Activated CD4-positive, alpha-beta T cell treated with anti-CD3 and anti-CD28 coated beads, Interleukin-2, amount 10 ng/mL, durations not matched to agents 7 days and 5 days (primary cell): ENCODE results near the gene OPCML. TPM values are rescaled to one million over a fixed set of nuclear protein-coding genes. Genes with fewer than 3 reads are reported as not detected.

Source experiments
- CTCF ChIA-PET: fragments of 350-600 bp; sonication (Branson Sonifier 250); formaldehyde crosslinking; loops from one replicate; lab custom pipeline; 2021; ENCODE audit warnings: antibody characterized with exemption; lab: Charles Lee
- POLR2A ChIA-PET: fragments of 350-600 bp; sonication (Branson Sonifier 250); formaldehyde crosslinking; loops from one replicate; lab custom pipeline; 2021; ENCODE audit warnings: antibody characterized with exemption; lab: Charles Lee
- DNase-seq: peaks from one replicate; pipeline ENCODE4 v3.0.0-alpha.2; 2020
- H3K27ac Mint-ChIP-seq: one replicate; pipeline ENCODE4 v1.8.0; 2021; ENCODE audit warnings: mild to moderate bottlenecking, moderate library complexity, mixed read lengths
- H3K27me3 Mint-ChIP-seq: one replicate; pipeline ENCODE4 v1.8.0; 2021; ENCODE audit warnings: mixed read lengths
- H3K36me3 Mint-ChIP-seq: one replicate; pipeline ENCODE4 v1.8.0; 2021; ENCODE audit warnings: low read depth, mixed read lengths
- H3K4me1 Mint-ChIP-seq: one replicate; pipeline ENCODE4 v1.8.0; 2021; ENCODE audit warnings: mixed read lengths
- H3K4me3 Mint-ChIP-seq: one replicate; pipeline ENCODE4 v1.8.0; 2021; ENCODE audit warnings: mild to moderate bottlenecking, moderate library complexity, mixed read lengths
- H3K9me3 Mint-ChIP-seq: one replicate; pipeline ENCODE4 v1.8.0; 2021; ENCODE audit warnings: mixed read lengths
- total RNA-seq, 2 experiments: library from RNA; stranded (reverse); gene quantifications; one replicate each; pipeline ENCODE4 v1.2.3, GENCODE V29; 2021

OPCML gene
- total RNA-seq, 2 experiments from 2014 or later, result not detected

DNA sequence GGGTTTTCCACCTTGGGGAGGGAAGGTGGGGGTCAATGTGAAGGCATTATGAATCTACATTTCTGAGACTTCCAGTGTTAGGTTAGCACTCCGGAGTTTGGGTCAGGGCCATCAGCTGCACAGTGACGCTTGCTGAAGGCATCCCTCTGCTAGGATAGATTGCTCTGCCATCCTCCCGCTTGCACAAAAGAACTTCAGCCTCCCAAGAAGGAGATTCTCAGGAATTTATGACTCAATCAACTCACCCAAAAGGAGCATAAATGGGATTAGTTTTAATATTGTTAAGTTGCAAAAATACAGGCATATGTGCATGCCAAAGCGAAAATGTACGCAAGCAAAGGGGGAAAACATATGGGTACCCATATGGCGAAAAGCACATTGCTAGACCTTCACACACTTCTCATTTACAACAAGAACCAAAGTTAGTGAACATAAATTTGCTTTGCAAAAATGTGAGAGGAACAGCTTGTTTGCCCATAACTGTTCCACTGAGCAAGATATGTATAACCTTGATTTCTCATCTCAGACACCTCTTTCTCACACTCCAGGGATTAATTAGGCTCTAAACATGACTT lies 1013.0 kb downstream of the OPCML start:
- Mint-ChIP-seq H3K36me3 (no peaks in the 10 kb centered on the region), H3K9me3 (no peaks in the 10 kb centered on the region), H3K27me3 (no peaks in the 10 kb centered on the region), H3K4me1 (no peaks in the 10 kb centered on the region), H3K4me3 (no peak overlapping the region), H3K27ac (no peak overlapping the region)
- no peak for DNase-seq
- CTCF ChIA-PET, result interaction anchor here (1.2 kb wide), 1 partner anchor 15 kb away, joined by 3 read pairs; no protein-coding TSS in a partner anchor
- POLR2A ChIA-PET, result no interaction called here

DNA sequence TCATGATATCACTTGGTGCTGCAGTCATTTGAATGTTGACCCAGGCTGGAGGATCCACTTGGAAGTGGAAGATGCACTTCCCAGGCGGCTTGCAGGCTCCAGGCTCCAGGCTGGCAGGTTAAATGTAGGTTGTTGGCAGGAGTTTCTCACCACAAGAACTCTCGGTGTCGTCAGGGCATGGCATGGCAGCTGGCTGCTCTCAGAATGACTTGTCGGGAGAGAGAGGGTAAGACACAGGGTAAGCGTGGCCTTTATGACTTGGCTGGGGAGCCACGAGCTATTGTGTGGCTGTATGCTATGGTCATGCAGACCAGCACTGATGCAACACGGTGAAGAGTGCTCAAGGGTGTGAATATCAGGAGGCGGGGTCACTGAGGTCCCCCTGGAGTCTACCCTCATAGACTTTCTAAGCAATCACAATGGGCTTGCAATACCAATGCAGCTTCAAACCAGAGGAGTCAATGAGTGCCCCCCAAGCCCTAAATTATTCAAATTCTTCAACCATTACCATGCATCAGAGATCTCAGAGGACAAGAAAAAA lies 1027.7 kb downstream of the OPCML start:
- Mint-ChIP-seq H3K27me3 (no peaks in the 10 kb centered on the region), H3K36me3 (no peaks in the 10 kb centered on the region), H3K9me3 (no peaks in the 10 kb centered on the region), H3K4me1 (no peaks in the 10 kb centered on the region), H3K27ac (no peak overlapping the region), H3K4me3 (no peak overlapping the region)
- DNase-seq, result no peak
- POLR2A ChIA-PET, result no interaction called here
- CTCF ChIA-PET, result interaction anchor here (0.8 kb wide), 1 partner anchor 15 kb away, joined by 3 read pairs; no protein-coding TSS in a partner anchor

DNA sequence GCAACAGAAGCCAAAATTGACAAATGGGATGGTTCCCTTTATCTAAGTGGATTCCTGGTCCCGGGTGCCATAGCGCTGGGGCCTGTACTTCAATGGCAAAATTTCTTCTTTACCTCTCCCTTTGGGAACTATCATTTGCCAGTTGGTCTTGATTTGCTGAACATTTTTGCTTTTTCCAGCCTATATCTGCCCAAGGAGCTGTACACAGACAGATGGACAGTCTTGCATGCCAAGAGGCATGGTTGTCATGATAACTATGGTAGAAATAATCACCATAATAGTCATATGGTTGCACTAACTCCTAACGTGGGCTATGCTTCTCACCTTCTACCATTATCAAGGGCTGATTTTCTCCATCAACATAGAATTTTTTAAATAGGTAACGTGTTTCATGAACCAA lies 1030.9 kb downstream of the OPCML start:
- Mint-ChIP-seq H3K9me3 (peaks cover 3% of the 10 kb centered on the region), H3K36me3 (no peaks in the 10 kb centered on the region), H3K27me3 (no peaks in the 10 kb centered on the region), H3K4me3 (no peak overlapping the region), H3K4me1 (no peaks in the 10 kb centered on the region), H3K27ac (no peak overlapping the region)
- CTCF ChIA-PET, result no interaction called here
- no peak for DNase-seq
- POLR2A ChIA-PET, result no interaction called here

DNA sequence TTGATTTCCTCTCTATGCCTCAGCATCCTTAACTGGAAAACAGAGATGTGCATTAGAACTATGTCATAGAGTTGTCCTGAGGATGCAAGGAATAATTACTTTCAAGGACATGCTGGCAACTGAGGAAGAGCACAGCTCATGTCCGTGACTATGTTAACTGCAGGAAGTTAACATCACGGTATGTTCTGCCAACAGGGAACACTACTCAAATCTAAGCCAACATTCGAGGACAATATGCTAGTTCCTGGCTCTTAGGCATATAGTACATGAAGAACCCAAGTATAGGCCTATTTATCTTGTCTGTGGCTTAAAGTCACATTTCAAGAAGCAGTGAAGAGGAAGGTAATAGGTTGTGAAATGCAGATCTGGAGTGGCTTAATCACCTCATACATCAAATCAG lies 1032.6 kb downstream of the OPCML start:
- Mint-ChIP-seq H3K36me3 (no peaks in the 10 kb centered on the region), H3K27me3 (no peaks in the 10 kb centered on the region), H3K27ac (no peak overlapping the region), H3K4me1 (no peaks in the 10 kb centered on the region), H3K4me3 (no peak overlapping the region), H3K9me3 (peaks cover 3% of the 10 kb centered on the region)
- DNase-seq, result no peak
- ChIA-PET CTCF (no interaction called here), POLR2A (no interaction called here)

DNA sequence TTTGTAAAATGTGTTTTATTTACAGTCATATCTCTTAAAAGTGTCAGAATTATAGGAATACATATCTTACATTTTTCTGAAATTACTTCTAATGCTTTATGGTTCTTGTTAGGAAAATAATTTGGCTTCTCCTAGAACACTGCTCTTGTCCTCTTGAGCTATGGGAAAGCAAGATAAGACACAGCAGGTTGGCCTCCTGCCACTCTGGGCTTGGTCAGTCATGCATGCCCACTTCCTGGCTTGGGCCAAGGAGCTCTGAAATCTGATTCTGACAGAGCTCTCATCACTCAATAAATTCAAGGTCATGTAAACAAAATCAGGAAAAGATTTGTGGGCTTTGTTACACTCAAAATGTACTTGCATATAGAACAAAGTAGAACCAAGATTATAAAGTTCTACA lies 1036.0 kb downstream of the OPCML start:
- H3K4me1 Mint-ChIP-seq, result no peaks in the 10 kb centered on the region
- H3K4me3 Mint-ChIP-seq, result no peak overlapping the region
- no peak for DNase-seq
- CTCF ChIA-PET, result no interaction called here
- no peak overlapping the region for H3K27ac Mint-ChIP-seq
- H3K9me3 Mint-ChIP-seq, result peaks cover 3% of the 10 kb centered on the region
- H3K36me3 Mint-ChIP-seq, result no peaks in the 10 kb centered on the region
- POLR2A ChIA-PET, result no interaction called here
- H3K27me3 Mint-ChIP-seq, result no peaks in the 10 kb centered on the region

DNA sequence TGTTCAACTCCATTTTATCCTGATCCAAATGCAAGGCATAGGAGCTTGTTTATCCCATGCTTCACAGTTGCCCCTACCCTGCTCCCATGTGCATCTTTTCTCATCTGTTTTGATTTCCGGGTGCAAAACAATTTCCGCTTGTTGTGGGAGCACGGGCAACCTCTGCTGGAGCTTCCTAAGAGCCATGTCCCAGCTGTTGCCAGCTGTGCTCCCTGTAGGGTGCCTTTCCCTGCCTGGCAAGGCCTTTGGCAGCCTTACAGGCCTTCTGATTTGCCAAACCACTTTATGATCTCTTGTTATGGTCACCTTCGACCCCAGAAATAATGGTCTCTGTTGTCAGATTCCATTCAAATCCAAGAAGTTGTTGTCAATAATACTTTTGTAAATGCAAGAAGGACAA lies 1038.5 kb downstream of the OPCML start:
- Mint-ChIP-seq H3K9me3 (peaks cover 9% of the 10 kb centered on the region), H3K4me3 (no peak overlapping the region)

DNA sequence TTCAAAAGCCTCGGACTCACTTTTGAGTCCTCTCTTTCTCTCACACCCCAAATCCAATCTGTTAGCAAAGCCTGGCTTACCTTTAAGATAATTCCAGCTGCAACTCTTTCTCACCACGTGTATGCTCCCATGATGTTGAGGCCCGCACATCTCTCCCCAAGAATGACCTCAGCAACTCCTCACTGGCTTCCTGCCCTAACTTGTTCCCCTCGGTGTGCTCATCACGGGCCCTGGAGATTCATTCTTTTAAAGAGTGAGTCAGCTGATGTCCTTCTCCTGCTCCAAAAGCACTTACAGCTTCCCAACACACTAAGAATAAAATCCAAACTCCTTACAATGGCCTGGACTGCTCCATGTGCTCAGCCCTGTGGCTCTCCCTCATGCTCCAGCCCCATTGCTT lies 1041.3 kb downstream of the OPCML start:
- POLR2A ChIA-PET, result no interaction called here
- H3K27ac Mint-ChIP-seq, result no peak overlapping the region
- peaks cover 19% of the 10 kb centered on the region for H3K9me3 Mint-ChIP-seq
- no peak for DNase-seq
- CTCF ChIA-PET, result no interaction called here
- H3K4me1 Mint-ChIP-seq, result no peaks in the 10 kb centered on the region
- no peaks in the 10 kb centered on the region for H3K36me3 Mint-ChIP-seq
- no peak overlapping the region for H3K4me3 Mint-ChIP-seq
- H3K27me3 Mint-ChIP-seq, result no peaks in the 10 kb centered on the region

More for the DNA sequence above, 1038.5 kb downstream of the OPCML start:
- no peaks in the 10 kb centered on the region for H3K4me1 Mint-ChIP-seq
- H3K36me3 Mint-ChIP-seq, result no peaks in the 10 kb centered on the region
- H3K27me3 Mint-ChIP-seq, result no peaks in the 10 kb centered on the region
- ChIA-PET POLR2A (no interaction called here), CTCF (no interaction called here)
- no peak overlapping the region for H3K27ac Mint-ChIP-seq
- no peak for DNase-seq

DNA sequence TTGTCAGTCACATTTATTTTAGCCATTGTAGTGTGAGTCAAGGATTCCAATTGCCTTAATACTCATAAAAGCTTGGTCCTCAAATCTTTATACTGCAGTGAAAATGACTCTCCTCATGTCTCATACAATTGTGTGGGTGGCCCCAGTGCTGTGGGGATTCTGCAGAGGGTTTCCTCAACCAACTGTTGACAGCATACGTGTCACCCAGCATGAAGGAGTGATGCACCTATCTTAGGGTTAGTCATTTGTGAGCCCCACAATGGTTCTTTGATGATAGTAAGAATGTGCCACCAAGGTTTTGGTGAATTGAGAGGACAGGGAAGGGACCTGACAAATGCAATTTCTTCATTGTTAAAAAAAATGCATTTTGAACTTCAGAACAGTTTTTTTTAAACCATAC lies 1046.2 kb downstream of the OPCML start:
- POLR2A ChIA-PET, result no interaction called here
- Mint-ChIP-seq H3K4me3 (no peak overlapping the region), H3K9me3 (peaks cover 19% of the 10 kb centered on the region), H3K4me1 (no peaks in the 10 kb centered on the region), H3K27ac (no peak overlapping the region), H3K27me3 (no peaks in the 10 kb centered on the region), H3K36me3 (no peaks in the 10 kb centered on the region)
- DNase-seq, result no peak
- CTCF ChIA-PET, result no interaction called here

DNA sequence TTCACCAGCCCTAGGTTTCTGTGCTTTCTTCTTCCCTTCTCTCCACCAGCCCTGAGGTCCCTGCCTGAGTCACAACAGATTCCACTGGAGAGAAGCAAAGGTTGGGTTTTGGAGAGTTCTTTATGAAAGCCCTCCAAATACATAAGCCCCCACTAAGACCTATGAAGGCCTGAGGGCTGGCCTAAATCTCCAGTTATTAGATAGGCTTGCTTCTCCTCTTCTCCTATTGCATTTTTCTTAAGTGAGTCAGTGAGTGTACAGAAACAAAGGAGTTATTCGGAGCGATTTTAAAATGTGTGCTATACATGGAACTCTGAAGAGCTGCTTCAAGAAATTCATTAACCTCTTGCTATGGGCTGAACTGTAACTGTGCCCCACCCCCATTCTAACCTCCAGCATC lies 1057.3 kb downstream of the OPCML start:
- Mint-ChIP-seq H3K4me1 (no peaks in the 10 kb centered on the region), H3K36me3 (no peaks in the 10 kb centered on the region), H3K4me3 (no peak overlapping the region), H3K27me3 (no peaks in the 10 kb centered on the region), H3K27ac (no peak overlapping the region), H3K9me3 (peaks cover 3% of the 10 kb centered on the region)
- ChIA-PET POLR2A (no interaction called here), CTCF (no interaction called here)
- no peak for DNase-seq

DNA sequence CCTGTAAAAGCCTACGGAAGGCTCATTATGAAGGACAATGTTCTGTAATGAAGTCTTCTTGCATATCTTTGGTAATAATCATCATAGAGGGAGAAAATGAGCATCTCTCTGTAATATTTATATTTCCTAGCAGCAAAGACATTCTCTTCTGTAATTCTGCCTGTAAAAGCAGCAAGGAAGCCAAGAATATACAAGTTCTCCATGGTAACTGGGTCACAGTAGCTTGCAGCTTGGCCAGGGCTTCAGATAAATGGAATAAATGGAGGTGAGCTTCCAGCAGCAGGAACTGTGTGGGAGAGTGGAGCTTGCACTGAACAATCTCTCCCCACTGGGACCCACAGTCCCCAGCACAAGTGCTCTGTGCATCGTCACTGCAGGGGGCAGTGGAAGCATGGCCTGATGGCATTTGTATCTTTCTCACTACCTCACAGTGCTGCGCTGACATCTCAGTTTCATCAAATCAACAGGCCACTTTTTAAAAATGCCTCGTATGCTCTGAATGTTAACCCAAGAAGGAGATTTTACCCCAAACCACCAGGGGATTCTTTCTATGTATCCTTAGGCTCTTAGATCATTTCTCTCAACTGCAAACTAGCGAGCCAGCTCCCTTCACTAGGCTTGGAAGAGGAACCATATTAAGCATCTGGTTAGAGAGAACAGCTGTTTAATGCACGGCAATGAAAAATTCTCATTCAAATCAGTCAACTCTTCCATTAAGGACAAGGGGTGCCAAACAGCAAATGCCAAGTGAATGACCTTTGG lies 1059.7 kb downstream of the OPCML start:
- CTCF ChIA-PET, result no interaction called here
- DNase-seq, result no peak
- H3K4me3 Mint-ChIP-seq, result no peak overlapping the region
- no peaks in the 10 kb centered on the region for H3K4me1 Mint-ChIP-seq
- no peak overlapping the region for H3K27ac Mint-ChIP-seq
- POLR2A ChIA-PET, result no interaction called here
- no peaks in the 10 kb centered on the region for H3K27me3 Mint-ChIP-seq
- no peaks in the 10 kb centered on the region for H3K36me3 Mint-ChIP-seq
- H3K9me3 Mint-ChIP-seq, result no peaks in the 10 kb centered on the region

DNA sequence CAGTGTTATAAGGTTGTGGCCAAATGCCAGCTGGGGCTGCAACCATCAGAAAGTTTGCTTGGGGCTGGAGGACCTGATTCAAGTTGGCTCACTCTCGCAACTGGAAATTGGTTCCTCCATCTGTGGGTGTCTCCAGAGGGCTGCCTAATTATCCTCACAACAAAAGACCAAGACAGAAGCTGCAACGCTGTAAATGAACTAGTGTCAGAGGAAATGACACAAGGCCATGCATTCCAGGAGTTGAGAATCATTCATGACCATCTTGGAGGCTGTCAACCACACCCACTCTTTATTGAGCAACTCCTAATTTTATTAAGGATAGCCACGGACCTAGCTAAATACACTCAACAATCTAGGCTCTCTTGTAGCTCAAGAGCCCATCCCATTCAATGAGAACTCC lies 1060.8 kb downstream of the OPCML start:
- Mint-ChIP-seq H3K36me3 (no peaks in the 10 kb centered on the region), H3K27me3 (no peaks in the 10 kb centered on the region), H3K27ac (no peak overlapping the region), H3K4me1 (no peaks in the 10 kb centered on the region), H3K4me3 (no peak overlapping the region), H3K9me3 (no peaks in the 10 kb centered on the region)
- ChIA-PET CTCF (no interaction called here), POLR2A (no interaction called here)
- no peak for DNase-seq

DNA sequence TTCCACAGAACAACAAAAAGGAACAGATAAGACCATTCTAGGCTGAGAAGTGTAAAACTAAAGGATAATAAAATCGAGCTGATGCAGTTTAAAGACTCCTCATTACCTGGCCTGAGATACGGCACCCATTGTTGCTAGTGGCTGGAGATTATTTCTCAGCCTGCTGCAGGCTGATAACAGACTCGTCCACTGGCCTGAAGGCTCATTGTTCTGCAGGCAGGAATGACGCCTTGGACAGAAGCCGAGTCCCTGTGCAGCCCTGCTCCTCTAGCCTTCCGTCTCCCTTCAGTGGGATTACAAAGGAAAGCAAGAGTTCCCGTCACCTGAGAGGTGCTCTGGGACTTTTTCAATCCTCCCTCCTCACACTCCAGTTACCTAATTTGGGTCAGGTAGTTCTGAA lies 1065.3 kb downstream of the OPCML start:
- no peak overlapping the region for H3K4me3 Mint-ChIP-seq
- no peaks in the 10 kb centered on the region for H3K27me3 Mint-ChIP-seq
- no peaks in the 10 kb centered on the region for H3K4me1 Mint-ChIP-seq
- H3K27ac Mint-ChIP-seq, result no peak overlapping the region
- H3K36me3 Mint-ChIP-seq, result no peaks in the 10 kb centered on the region
- H3K9me3 Mint-ChIP-seq, result no peaks in the 10 kb centered on the region
- no peak for DNase-seq
- POLR2A ChIA-PET, result no interaction called here
- CTCF ChIA-PET, result no interaction called here

DNA sequence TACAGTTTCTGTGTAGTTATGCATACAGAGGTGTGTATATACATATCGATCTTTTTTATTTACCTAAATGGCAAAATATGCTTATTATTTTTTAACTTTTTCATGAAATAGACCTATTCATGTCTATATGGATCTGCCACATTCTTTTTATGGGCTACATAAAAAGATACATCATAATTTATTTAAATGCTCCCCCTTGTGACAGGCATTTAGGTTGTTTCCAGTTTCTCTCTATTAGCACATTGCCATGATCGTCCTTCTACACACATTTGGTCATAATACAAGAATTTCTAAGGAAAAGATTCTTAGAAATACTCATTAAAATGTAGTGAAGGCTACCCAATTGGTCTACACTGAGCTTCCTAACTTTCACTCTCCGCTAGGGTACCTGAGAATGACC lies 1067.4 kb downstream of the OPCML start:
- no peaks in the 10 kb centered on the region for H3K27me3 Mint-ChIP-seq
- POLR2A ChIA-PET, result no interaction called here
- H3K36me3 Mint-ChIP-seq, result no peaks in the 10 kb centered on the region
- no peak for DNase-seq
- H3K4me3 Mint-ChIP-seq, result no peak overlapping the region
- no peak overlapping the region for H3K27ac Mint-ChIP-seq
- no peaks in the 10 kb centered on the region for H3K4me1 Mint-ChIP-seq
- CTCF ChIA-PET, result no interaction called here
- peaks cover 7% of the 10 kb centered on the region for H3K9me3 Mint-ChIP-seq

DNA sequence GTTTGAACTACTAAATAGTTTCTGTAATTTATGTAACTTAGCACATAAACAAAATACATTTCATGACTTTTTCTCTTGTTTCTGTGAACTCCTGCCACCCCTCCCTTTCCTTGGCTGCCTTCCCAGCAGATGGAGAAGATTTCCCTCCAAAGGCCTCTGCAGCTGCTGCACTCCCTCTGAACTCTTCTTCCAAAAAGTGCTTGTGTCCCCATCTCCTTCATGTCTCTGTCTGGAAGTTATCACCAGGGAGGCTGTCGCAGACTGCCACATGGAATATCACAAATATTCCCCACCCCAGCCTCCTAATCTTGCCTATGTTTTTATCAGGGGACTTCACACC lies 1068.3 kb downstream of the OPCML start:
- Mint-ChIP-seq H3K9me3 (peaks cover 7% of the 10 kb centered on the region), H3K4me1 (no peaks in the 10 kb centered on the region), H3K4me3 (no peak overlapping the region), H3K36me3 (no peaks in the 10 kb centered on the region), H3K27ac (no peak overlapping the region), H3K27me3 (no peaks in the 10 kb centered on the region)
- DNase-seq, result no peak
- POLR2A ChIA-PET, result no interaction called here
- CTCF ChIA-PET, result no interaction called here
